ENCODE data around the gene HOXA3. TPM values are rescaled to one million over a fixed set of nuclear protein-coding genes. Genes with fewer than 3 reads are reported as not detected.

Gene HOXA3
- total and polyA plus RNA-seq, 2 of the 13 experiments (the other 11 are each of a cell fraction or from before 2014, with no cell fraction given): 2.9 to 4.6 TPM

DNA sequence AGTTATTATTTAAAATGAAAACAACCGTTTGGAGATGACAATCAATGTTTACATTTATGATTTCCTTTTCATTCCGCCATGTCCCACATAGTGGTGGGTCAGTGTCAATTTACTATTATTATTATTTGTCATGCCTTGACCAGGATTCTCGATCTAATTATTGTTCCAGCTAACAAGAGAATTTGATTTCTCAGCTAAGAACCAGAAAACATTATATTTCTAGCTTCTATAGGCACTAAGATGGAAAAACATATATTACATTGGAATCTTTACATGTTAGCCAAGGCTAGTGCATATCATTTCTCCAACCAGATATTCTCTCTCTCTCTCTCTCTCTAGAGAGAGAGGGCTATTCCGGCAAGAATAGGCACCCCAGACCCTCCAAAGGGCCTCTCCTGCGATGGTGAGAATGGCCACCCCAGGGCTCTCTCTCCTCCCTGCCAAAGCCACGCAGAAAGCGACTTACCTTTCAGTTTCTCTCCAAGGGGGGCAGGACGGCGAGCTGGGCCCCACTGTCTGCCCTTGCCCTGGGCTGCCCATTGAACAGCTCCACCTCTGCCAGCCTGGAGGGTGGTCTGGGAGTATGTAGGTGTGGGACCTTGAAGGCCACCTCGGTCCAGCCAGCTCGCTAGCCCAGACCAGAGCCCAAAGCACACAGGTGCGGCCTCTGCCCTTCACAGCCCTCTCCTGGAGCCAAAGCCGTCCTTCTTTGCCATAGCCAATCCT lies 2.4 kb downstream of the HOXA3 start (continued):
- TF ChIP-seq, protein P1, sequence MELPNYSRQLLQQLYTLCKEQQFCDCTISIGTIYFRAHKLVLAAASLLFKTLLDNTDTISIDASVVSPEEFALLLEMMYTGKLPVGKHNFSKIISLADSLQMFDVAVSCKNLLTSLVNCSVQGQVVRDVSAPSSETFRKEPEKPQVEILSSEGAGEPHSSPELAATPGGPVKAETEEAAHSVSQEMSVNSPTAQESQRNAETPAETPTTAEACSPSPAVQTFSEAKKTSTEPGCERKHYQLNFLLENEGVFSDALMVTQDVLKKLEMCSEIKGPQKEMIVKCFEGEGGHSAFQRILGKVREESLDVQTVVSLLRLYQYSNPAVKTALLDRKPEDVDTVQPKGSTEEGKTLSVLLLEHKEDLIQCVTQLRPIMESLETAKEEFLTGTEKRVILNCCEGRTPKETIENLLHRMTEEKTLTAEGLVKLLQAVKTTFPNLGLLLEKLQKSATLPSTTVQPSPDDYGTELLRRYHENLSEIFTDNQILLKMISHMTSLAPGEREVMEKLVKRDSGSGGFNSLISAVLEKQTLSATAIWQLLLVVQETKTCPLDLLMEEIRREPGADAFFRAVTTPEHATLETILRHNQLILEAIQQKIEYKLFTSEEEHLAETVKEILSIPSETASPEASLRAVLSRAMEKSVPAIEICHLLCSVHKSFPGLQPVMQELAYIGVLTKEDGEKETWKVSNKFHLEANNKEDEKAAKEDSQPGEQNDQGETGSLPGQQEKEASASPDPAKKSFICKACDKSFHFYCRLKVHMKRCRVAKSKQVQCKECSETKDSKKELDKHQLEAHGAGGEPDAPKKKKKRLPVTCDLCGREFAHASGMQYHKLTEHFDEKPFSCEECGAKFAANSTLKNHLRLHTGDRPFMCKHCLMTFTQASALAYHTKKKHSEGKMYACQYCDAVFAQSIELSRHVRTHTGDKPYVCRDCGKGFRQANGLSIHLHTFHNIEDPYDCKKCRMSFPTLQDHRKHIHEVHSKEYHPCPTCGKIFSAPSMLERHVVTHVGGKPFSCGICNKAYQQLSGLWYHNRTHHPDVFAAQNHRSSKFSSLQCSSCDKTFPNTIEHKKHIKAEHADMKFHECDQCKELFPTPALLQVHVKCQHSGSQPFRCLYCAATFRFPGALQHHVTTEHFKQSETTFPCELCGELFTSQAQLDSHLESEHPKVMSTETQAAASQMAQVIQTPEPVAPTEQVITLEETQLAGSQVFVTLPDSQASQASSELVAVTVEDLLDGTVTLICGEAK (IDR thresholded peaks at IDR 0.05): no peak
- TF ChIP-seq, protein P1 (CRISPR knock-in tag; IDR thresholded peaks at IDR 0.05): no peak
- TF ChIP-seq, protein P2, sequence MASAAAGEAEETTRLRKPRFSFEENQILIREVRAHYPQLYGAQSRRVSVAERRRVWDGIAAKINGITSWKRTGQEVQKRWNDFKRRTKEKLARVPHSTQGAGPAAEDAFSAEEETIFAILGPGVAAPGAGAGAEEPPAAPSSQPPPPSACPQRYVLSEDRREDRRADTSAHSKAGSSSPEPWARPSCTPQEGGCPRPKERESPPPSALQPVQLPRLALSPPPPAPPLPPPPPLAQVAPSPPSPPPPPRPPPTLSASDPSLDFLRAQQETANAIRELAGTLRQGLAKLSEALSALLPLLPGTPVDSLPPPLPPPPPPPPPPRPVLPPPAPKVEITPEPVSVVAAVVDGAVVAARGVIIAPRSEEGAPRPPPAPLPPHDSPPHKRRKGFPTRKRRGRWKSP (CRISPR knock-in tag; IDR thresholded peaks at IDR 0.05): 0 out of 2 replicates have a peak, but pooled peaks have one; percentile 39
- no peak for TF ChIP-seq SP1 (IDR thresholded peaks at IDR 0.05)
- TF ChIP-seq SP1 (CRISPR knock-in tag; IDR thresholded peaks at IDR 0.05): no peak
- TF ChIP-seq ZNF550 (CRISPR knock-in tag; IDR thresholded peaks at IDR 0.05; ENCODE audit: borderline replicate concordance): 0 out of 2 replicates have a peak, but pooled peaks have one; percentile 44
- TF ChIP-seq, protein P3, sequence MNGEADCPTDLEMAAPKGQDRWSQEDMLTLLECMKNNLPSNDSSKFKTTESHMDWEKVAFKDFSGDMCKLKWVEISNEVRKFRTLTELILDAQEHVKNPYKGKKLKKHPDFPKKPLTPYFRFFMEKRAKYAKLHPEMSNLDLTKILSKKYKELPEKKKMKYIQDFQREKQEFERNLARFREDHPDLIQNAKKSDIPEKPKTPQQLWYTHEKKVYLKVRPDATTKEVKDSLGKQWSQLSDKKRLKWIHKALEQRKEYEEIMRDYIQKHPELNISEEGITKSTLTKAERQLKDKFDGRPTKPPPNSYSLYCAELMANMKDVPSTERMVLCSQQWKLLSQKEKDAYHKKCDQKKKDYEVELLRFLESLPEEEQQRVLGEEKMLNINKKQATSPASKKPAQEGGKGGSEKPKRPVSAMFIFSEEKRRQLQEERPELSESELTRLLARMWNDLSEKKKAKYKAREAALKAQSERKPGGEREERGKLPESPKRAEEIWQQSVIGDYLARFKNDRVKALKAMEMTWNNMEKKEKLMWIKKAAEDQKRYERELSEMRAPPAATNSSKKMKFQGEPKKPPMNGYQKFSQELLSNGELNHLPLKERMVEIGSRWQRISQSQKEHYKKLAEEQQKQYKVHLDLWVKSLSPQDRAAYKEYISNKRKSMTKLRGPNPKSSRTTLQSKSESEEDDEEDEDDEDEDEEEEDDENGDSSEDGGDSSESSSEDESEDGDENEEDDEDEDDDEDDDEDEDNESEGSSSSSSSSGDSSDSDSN (CRISPR knock-in tag; IDR thresholded peaks at IDR 0.05): peak; percentile 77
- TF ChIP-seq, protein P4, sequence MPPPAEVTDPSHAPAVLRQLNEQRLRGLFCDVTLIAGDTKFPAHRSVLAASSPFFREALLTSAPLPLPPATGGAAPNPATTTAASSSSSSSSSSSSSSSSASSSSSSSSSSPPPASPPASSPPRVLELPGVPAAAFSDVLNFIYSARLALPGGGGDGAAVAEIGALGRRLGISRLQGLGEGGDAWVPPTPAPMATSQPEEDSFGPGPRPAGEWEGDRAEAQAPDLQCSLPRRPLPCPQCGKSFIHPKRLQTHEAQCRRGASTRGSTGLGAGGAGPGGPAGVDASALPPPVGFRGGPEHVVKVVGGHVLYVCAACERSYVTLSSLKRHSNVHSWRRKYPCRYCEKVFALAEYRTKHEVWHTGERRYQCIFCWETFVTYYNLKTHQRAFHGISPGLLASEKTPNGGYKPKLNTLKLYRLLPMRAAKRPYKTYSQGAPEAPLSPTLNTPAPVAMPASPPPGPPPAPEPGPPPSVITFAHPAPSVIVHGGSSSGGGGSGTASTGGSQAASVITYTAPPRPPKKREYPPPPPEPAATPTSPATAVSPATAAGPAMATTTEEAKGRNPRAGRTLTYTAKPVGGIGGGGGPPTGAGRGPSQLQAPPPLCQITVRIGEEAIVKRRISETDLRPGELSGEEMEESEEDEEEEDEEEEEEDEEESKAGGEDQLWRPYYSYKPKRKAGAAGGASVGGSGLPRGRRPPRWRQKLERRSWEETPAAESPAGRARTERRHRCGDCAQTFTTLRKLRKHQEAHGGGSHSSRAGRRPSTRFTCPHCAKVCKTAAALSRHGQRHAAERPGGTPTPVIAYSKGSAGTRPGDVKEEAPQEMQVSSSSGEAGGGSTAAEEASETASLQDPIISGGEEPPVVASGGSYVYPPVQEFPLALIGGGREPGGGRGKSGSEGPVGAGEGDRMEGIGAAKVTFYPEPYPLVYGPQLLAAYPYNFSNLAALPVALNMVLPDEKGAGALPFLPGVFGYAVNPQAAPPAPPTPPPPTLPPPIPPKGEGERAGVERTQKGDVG (CRISPR knock-in tag; IDR thresholded peaks at IDR 0.05; ENCODE audit: borderline replicate concordance): peak; percentile 12; the same call in 1 of the 2 replicates
- TF ChIP-seq ZNF30 (CRISPR knock-in tag; IDR thresholded peaks at IDR 0.05): no peak
- 0 out of 2 replicates have a peak, but pooled peaks have one; percentile 72 for TF ChIP-seq ZNF430 (CRISPR knock-in tag; IDR thresholded peaks at IDR 0.05)
- peak; percentile 84; the same call in 1 of the 2 replicates for TF ChIP-seq ZNF225 (CRISPR knock-in tag; IDR thresholded peaks at IDR 0.05)
- 0 out of 2 replicates have a peak, but pooled peaks have one; percentile 13 for TF ChIP-seq ZNF232 (CRISPR knock-in tag; IDR thresholded peaks at IDR 0.05; ENCODE audit: borderline replicate concordance)

All from HepG2 (cell line).